ENCODE measurements around the gene MCM9. TPM values are rescaled to one million over a fixed set of nuclear protein-coding genes. Genes with fewer than 3 reads are reported as not detected.

MCM9 gene
- total RNA-seq, 2 donors from 2014 or later, result 17.8 to 21.2 TPM

DNA sequence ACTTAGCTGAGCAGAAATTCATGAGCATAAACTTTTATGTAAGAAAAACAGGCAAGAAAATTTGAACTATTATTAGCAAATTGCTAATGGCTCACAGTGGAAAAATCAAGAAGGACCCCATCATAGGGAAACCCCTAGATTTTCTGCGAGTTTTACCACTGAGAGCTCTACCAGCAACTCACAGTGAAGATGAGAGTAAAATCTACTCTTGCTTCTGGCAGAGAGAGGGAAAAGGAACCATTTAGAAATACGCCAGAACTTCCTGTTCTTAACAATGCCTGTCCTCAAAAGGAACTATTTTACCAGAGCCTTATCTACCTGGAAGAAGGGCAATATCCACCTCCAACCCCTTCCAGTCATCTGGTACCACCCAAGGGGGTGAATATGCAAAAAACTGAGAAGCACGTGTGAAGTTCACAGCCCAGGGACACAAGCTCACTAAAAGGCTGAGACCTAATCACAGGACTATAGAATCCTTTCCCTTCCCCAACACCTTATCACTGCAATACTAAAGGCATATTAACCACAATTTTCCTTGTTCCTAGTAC lies 75.4 kb downstream of the MCM9 start:
- Mint-ChIP-seq H3K9me3 (peaks cover 10% of the 10 kb centered on the region), H3K4me3 (no peak overlapping the region), H3K36me3 (ENCODE audit: low read depth) (peaks cover 8% of the 10 kb centered on the region), H3K27me3 (ENCODE audit: insufficient read depth) (no peaks in the 10 kb centered on the region), H3K27ac (no peak overlapping the region), H3K4me1 (peaks cover 11% of the 10 kb centered on the region)
- Histone ChIP-seq H3K27me3 (ENCODE audit: control insufficient read depth, insufficient read depth, low read length, poor library complexity, severe bottlenecking) (no peaks in the 10 kb centered on the region), H3K9ac (ENCODE audit: extremely low read depth, low read length, poor library complexity, severe bottlenecking) (no peak overlapping the region), H3K36me3 (ENCODE audit: control insufficient read depth, insufficient read depth, low read length) (no peaks in the 10 kb centered on the region), H3K27ac (ENCODE audit: low read depth, low read length) (no peak overlapping the region), H3K4me1 (ENCODE audit: control insufficient read depth, insufficient read depth, low read length) (no peaks in the 10 kb centered on the region), H3K4me3 (ENCODE audit: low read length) (no peak overlapping the region), H3K9me3 (ENCODE audit: control insufficient read depth, low read length) (peaks cover 12% of the 10 kb centered on the region)
- TF ChIP-seq, protein P1, sequence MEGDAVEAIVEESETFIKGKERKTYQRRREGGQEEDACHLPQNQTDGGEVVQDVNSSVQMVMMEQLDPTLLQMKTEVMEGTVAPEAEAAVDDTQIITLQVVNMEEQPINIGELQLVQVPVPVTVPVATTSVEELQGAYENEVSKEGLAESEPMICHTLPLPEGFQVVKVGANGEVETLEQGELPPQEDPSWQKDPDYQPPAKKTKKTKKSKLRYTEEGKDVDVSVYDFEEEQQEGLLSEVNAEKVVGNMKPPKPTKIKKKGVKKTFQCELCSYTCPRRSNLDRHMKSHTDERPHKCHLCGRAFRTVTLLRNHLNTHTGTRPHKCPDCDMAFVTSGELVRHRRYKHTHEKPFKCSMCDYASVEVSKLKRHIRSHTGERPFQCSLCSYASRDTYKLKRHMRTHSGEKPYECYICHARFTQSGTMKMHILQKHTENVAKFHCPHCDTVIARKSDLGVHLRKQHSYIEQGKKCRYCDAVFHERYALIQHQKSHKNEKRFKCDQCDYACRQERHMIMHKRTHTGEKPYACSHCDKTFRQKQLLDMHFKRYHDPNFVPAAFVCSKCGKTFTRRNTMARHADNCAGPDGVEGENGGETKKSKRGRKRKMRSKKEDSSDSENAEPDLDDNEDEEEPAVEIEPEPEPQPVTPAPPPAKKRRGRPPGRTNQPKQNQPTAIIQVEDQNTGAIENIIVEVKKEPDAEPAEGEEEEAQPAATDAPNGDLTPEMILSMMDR (conservative IDR thresholded peaks at IDR 0.05), result no peak
- peak; percentile 51 for DNase-seq
- 63 to 67% methylated on average over 2 to 3 of the region's 3 CpGs for WGBS, 2 experiments (ENCODE audit: insufficient coverage in 1 of 2, insufficient read length in 1 of 2)

DNA sequence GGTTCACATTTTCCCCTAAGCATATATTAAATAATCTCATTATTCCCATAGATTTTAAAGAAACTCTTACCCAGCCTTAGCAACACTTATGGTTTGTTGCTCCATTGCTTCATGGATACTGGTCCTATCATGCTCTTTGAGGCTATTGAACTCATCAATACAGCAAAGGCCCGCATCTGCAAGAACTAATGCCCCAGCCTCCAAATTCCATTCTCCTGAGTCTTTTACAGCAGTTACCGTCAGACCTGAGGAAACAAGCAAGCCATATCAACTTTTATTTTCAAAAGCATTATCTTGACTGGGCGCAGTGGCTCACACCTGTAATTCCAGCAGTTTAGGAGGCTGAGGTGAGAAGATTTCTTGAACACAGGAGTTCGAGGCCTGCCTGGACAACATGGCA lies 78.7 kb downstream of the MCM9 start:
- no peaks in the 10 kb centered on the region for H3K36me3 ChIP-seq (ENCODE audit: control insufficient read depth, insufficient read depth, low read length)
- Mint-ChIP-seq H3K27ac (no peak overlapping the region), H3K27me3 (ENCODE audit: insufficient read depth) (no peaks in the 10 kb centered on the region), H3K4me1 (peaks cover 8% of the 10 kb centered on the region), H3K9me3 (no peaks in the 10 kb centered on the region), H3K36me3 (ENCODE audit: low read depth) (no peaks in the 10 kb centered on the region), H3K4me3 (no peak overlapping the region)
- no peak overlapping the region for H3K4me3 ChIP-seq (ENCODE audit: low read length)
- H3K27ac ChIP-seq (ENCODE audit: low read depth, low read length), result no peak overlapping the region
- no peak overlapping the region for H3K9ac ChIP-seq (ENCODE audit: extremely low read depth, low read length, poor library complexity, severe bottlenecking)
- H3K9me3 ChIP-seq (ENCODE audit: control insufficient read depth, low read length), result no peaks in the 10 kb centered on the region
- H3K27me3 ChIP-seq (ENCODE audit: control insufficient read depth, insufficient read depth, low read length, poor library complexity, severe bottlenecking), result no peaks in the 10 kb centered on the region
- H3K4me1 ChIP-seq (ENCODE audit: control insufficient read depth, insufficient read depth, low read length), result no peaks in the 10 kb centered on the region
- WGBS, 2 experiments (ENCODE audit: insufficient coverage in 1 of 2, insufficient read length in 1 of 2), result 87 to 94% methylated on average over 3 to 4 of the region's 4 CpGs
- TF ChIP-seq, protein P1 (conservative IDR thresholded peaks at IDR 0.05), result no peak
- DNase-seq, result no peak

DNA sequence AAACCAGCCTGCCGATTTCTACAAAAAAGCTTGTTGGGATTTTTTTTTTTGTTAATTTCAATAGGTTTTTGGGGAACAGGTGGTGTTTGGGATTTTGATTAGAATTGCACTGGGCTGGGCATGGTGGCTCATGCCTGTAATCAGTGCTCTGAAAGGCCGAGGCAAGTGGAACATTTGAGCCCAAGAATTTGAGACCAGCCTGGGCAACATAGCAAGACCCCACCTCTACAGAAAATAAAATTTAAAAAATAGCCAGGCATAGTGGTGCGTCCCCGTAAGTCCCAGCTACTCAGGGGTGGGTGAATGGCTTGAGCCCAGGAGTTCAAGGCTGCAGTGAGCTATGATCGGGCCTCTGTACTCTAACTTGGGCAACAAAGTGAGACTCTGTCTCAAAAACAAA lies 81.6 kb downstream of the MCM9 start:
- 94% methylated on average over 5 of the region's 5 CpGs; no CpG with 5 or more reads in 1 of the 2 experiments for whole genome bisulfite sequencing, 2 experiments (ENCODE audit: insufficient coverage in 1 of 2, insufficient read length in 1 of 2)
- H3K9me3 Mint-ChIP-seq, result no peaks in the 10 kb centered on the region
- no peak overlapping the region for H3K4me3 Mint-ChIP-seq
- Histone ChIP-seq H3K36me3 (ENCODE audit: control insufficient read depth, insufficient read depth, low read length) (no peaks in the 10 kb centered on the region), H3K4me3 (ENCODE audit: low read length) (no peak overlapping the region), H3K9ac (ENCODE audit: extremely low read depth, low read length, poor library complexity, severe bottlenecking) (no peak overlapping the region), H3K9me3 (ENCODE audit: control insufficient read depth, low read length) (no peaks in the 10 kb centered on the region), H3K27me3 (ENCODE audit: control insufficient read depth, insufficient read depth, low read length, poor library complexity, severe bottlenecking) (no peaks in the 10 kb centered on the region), H3K27ac (ENCODE audit: low read depth, low read length) (no peak overlapping the region), H3K4me1 (ENCODE audit: control insufficient read depth, insufficient read depth, low read length) (no peaks in the 10 kb centered on the region)
- TF ChIP-seq, protein P1 (conservative IDR thresholded peaks at IDR 0.05), result no peak
- H3K36me3 Mint-ChIP-seq (ENCODE audit: low read depth), result no peaks in the 10 kb centered on the region
- no peak overlapping the region for H3K27ac Mint-ChIP-seq
- no peaks in the 10 kb centered on the region for H3K27me3 Mint-ChIP-seq (ENCODE audit: insufficient read depth)
- H3K4me1 Mint-ChIP-seq, result no peaks in the 10 kb centered on the region
- DNase-seq, result no peak
